GM08714 (cell line): Measurements from ENCODE around the gene PAK1IP1.

Source experiments
- H3K4me3 ChIP-seq: fragments of 200-500 bp; sonication (Bioruptor generic); 2 replicates; pipeline ENCODE4 v1.5.1; 2014; ENCODE audit warnings: mild to moderate bottlenecking, low read length, inconsistent platforms
- ZNF274 ChIP-seq: IDR thresholded peaks from 2 replicates; pipeline ENCODE4 v1.6.1; 2012; ENCODE audit warnings: mild to moderate bottlenecking, low read depth, low read length

PAK1IP1 gene

GRCh38 chr6:10682355-10682988, 12.3 kb upstream of the PAK1IP1 start:
- TF ChIP-seq ZNF274: no peak
- H3K4me3 ChIP-seq: no peak overlapping the region

GRCh38 chr6:10684618-10685017, 10.2 kb upstream of the PAK1IP1 start:
- no peak overlapping the region for H3K4me3 ChIP-seq
- TF ChIP-seq ZNF274: no peak

- TF ChIP-seq ZNF274: no peak
- no peak overlapping the region for H3K4me3 ChIP-seq
Measured at GRCh38 chr6:10685092-10685915, 9.5 kb upstream of the PAK1IP1 start.

- no peak for TF ChIP-seq ZNF274
- H3K4me3 ChIP-seq: no peak overlapping the region
Measured at GRCh38 chr6:10686901-10687300, 7.9 kb upstream of the PAK1IP1 start.

- TF ChIP-seq ZNF274: no peak
- no peak overlapping the region for H3K4me3 ChIP-seq
Measured at GRCh38 chr6:10687582-10687981, 7.2 kb upstream of the PAK1IP1 start.

- no peak for TF ChIP-seq ZNF274
- no peak overlapping the region for H3K4me3 ChIP-seq
Measured at GRCh38 chr6:10690651-10691445, 3.9 kb upstream of the PAK1IP1 start.

- no peak for TF ChIP-seq ZNF274
Measured at GRCh38 chr6:10692965-10693538, 1.7 kb upstream of the PAK1IP1 start.

GRCh38 chr6:10695086-10695657, 400 bp downstream of the PAK1IP1 start:
- TF ChIP-seq ZNF274: no peak
- H3K4me3 ChIP-seq: peak overlapping the region; percentile 86

More at GRCh38 chr6:10692965-10693538, 1.7 kb upstream of the PAK1IP1 start:
- H3K4me3 ChIP-seq: peak overlapping the region; percentile 86

GRCh38 chr6:10696655-10697054, 1.9 kb downstream of the PAK1IP1 start:
- TF ChIP-seq ZNF274: no peak
- H3K4me3 ChIP-seq: no peak overlapping the region

- no peak overlapping the region for H3K4me3 ChIP-seq
- no peak for TF ChIP-seq ZNF274
Measured at GRCh38 chr6:10713962-10714361, 19.2 kb downstream of the PAK1IP1 start.

- peak overlapping the region; percentile 65; the same call in 1 of the 2 replicates for H3K4me3 ChIP-seq
- TF ChIP-seq ZNF274: no peak
Measured at GRCh38 chr6:10719296-10719963, 24.7 kb downstream of the PAK1IP1 start.

GRCh38 chr6:10719964-10720264, 25.1 kb downstream of the PAK1IP1 start:
- TF ChIP-seq ZNF274: no peak
- H3K4me3 ChIP-seq: peak overlapping the region; percentile 65

- H3K4me3 ChIP-seq: peak overlapping the region; percentile 65
- no peak for TF ChIP-seq ZNF274
Measured at GRCh38 chr6:10720265-10720959, 25.6 kb downstream of the PAK1IP1 start.

GRCh38 chr6:10720960-10721849, 26.4 kb downstream of the PAK1IP1 start:
- H3K4me3 ChIP-seq: peak overlapping the region; percentile 65; the same call in 1 of the 2 replicates
